Embryonic facial prominence (tissue), 1 donor: ENCODE results near the gene CCDC93.
A peak's percentile ranks its signal among the peaks of the same experiment; 100 is the strongest.
"Not testable (repeated sequence)": the region's sequence is repeated elsewhere in the genome, so short reads cannot be mapped to it uniquely, and the experiment has no call there.

ENCODE experiments used
- DNase-seq: peaks from one replicate; pipeline ENCODE4 v3.0.0-alpha.2; 2016; ENCODE audit errors: extremely low spot score

Gene CCDC93

DNA sequence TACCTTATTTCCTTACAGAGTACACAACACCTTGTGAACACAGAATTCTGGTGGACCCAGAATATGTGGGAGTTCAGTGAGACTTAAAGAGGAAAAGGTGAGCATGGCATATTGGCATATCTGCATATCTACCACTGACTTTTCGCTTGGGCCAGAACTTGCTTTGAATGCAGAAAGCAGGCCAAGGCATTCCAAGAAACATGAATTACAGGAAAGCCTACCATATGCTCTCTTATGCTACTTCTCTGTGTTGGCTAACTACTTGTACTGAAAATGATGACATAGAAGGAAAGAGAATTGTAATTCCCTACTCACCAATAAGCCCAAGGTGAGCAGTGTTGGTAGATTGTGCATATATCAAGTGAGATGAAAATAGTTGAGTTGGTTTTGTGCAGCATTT, 31.4 kb upstream of the CCDC93 start:
- no peak for DNase-seq

GRCh38 chr2:118044854-118045253, 31.0 kb upstream of the CCDC93 start:
- no peak for DNase-seq

DNA sequence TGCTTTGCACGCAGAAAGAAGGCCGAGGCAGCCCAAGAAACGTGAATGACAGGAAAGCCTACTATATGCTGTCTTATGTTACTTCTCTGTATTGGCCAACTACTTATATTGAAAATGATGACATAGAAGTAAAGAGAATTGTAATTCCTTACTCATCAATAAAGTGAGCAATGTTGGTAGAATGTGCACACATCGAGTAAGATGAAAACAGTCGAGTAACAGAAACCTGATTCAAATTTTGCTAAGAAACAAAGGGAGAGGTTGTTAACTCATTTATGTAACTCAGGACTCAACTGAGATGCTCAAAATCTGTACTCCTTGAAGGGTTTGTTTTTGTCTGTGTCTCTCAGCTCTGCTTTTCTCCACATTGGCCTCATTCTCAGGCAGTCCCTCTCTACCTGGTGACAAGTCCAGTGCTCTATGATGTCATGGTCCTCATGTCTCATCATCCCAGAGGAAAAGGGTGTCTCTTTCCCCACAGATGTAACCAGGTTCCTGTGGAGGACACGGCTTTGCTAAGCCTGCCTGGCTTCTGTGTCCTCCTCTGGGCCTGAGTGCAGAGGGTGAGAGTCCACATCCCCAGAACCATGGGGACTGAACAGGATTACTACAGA, 30.3 kb upstream of the CCDC93 start:
- no peak for DNase-seq

- DNase-seq = no peak
Observed at GRCh38 chr2:118040891-118041290, 27.0 kb upstream of the CCDC93 start.

GRCh38 chr2:118032169-118033013, 18.5 kb upstream of the CCDC93 start:
- no peak for DNase-seq

DNA sequence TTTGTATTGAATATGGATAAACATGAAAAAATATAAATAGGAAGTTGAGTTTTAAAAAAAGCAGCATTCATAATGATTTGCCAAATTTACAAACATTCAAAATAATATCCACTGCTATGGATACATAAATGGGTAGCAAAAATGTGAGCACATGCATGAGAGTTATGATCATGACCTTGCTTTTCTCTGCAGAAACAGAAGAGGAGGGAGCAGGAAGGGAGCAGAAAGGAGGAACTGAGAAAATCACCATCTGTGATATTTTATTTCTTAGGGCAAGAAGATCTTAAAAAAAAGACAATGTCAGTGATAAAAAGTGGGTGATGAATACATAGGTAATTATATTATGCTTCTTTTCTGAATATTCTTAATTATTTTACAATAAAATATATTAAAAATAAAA, 17.7 kb upstream of the CCDC93 start:
- no peak for DNase-seq

GRCh38 chr2:118029025-118029424, 15.2 kb upstream of the CCDC93 start:
- no peak for DNase-seq

DNA sequence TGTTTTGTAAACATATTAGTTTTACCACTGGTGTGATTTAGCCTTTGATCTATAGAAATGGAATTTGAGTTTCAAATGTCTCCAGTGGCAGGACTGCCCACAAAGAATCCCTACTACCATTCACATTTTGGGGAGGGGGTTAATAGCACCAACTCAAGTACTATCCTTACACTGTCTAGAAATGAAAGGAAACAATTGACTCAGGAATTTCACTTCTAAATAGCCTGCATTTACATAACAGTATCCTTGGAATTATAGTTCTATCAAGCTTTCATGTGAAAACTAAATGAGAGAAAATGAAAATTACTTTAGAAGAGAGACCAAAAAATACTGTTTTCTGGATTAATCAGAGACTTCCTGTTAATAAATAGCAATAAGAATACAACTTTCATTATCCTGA, 7.5 kb upstream of the CCDC93 start:
- DNase-seq = no peak

GRCh38 chr2:118019821-118020220, 6.0 kb upstream of the CCDC93 start:
- no peak for DNase-seq

DNA sequence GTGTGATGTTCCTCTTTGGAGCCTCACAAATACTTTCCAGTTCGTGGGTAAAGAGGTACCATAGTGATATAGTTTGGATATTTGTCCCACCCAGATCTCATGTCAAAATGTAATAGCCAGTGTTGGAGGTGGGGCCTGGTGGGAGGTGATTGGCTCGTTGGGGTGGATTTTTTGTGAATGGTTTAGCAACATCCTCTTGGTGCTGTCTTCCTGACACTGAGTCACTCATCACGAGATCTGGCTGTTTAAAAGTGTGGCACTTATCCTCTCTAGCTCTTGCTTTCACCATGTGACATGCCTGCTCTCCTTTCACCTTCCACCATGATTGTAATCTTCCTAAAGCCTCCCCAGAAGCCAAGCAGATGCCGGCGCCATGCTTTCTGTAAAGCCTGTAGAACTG, 3.0 kb upstream of the CCDC93 start:
- DNase-seq = no peak

GRCh38 chr2:118015761-118016160, 1.9 kb upstream of the CCDC93 start:
- DNase-seq = not testable (repeated sequence)

GRCh38 chr2:118014492-118014824, 588 bp upstream of the CCDC93 start:
- no peak for DNase-seq

DNA sequence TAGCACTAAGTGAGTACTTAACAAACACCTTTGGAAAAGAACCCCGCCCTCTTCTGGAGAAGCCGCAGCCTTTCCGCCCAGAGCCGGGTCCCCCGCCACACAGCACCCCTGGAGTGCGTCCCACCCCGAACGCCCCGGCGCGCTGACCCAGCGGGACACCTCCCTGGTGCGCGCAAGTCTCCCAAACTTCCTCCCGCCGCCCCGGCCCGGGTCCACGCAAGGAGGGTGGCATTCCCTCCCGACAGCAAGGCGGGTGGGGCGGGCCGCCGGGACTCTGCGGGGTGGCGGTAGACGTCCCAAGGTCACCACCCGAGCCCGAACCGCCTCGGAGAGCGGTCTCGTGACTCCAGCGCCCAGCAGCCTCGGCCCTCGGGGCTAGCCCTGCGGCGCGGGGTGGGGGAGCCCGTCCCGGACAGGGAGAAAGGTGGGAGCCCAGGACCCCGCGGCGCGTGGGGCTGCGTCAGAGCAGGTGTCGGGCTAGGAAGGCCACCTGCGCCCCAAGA, 598 bp downstream of the CCDC93 start:
- DNase-seq = no peak

- DNase-seq = no peak
Observed at GRCh38 chr2:118012778-118013177, 1.1 kb downstream of the CCDC93 start.

GRCh38 chr2:118010473-118010872, 3.4 kb downstream of the CCDC93 start:
- no peak for DNase-seq

DNA sequence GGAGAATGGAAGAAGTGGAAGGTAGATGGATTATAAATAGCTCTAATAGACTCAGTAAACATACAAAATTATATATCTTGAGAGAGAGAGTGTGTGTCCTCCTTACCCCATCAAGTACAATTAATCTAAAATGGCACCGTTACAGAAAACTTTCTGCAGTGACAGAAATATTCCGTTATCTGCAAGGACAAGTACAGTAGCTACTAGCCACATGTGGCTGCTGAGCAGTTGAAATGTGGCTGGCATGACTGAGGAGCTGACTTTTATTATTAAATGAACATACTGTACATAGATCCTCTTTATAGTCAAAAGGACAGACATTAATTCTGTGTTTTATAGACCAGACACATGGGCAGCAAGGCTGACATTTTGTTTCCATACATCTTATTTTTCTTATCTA, 7.0 kb downstream of the CCDC93 start:
- DNase-seq = no peak

DNA sequence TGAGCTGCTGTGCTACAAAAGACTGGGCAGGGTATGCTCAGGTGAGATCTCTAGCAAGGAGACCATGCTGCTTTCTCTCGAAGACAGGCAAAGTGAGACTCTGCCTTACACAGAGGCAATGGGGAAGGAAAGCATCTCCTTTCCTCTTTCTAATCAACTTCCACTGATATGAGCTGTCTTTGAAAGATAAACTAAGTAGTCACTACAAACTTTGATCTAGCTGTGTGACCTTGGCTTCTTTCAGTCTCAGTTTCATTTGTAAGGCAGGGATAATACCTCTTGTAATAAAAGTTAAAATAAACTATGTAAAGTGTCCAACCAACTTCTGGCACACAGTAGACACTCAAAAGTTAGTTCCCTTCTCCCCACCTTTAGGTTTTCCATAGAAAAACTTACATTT, 7.5 kb downstream of the CCDC93 start:
- DNase-seq = no peak

GRCh38 chr2:118003396-118003824, 10.5 kb downstream of the CCDC93 start:
- DNase-seq = peak; percentile 40

DNA sequence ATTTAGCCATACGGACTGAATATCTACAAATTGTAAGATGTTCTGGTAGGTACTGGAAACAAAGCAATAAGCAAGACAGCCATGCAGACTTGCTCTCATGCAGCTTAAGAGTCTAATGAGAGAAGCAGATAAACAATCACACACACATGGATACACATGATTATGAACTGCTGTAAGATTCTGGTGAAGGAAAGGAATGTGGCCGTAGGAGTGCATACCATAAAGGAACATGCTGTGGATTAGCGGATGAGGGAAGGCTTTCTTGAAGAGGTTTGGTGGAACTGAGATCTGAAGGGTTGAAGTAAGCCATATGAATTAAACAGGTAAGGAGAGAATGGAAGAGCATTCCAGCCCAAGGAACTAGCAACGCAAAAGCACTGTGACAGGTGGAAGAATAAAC, 13.8 kb downstream of the CCDC93 start:
- DNase-seq = no peak

GRCh38 chr2:117997872-117998454, 15.9 kb downstream of the CCDC93 start:
- DNase-seq = no peak

DNA sequence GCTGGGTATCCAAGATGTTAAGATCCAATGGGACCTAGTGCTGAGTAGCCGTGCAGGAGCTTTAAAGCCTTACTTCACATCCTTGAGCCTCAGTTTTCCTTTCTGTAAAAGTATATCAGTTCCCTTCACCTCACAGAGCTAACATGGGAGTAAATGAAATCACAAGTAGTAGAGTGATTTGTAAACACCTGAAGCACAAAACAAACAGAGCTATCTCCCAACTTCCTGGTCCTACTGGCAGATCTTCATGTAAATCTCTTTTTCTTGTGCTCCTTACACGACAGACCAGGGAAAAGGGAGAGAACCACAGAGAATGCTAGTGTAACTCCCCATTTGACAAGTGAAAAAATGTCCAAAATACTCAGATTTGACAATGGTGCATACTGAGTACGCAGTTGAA, 17.3 kb downstream of the CCDC93 start:
- no peak for DNase-seq

DNA sequence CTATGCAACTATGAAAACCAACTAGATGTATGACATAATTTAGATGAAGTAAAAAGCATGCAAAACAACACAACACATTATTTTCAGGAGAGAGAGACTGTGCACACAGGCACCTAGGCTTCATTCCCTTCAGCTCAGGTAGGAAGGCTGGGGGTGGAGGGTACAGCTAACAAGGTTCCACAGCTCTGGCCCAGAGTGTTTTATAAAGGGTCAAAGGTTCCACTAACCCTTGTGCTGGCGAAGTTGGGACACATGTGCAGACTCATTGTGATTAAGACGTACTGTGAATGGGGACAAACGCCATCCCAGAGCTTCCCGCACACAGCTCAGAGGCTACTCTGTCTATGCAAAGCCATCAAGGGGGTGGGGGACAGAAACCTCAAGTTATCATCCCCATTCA, 19.1 kb downstream of the CCDC93 start:
- no peak for DNase-seq

- no peak for DNase-seq
Observed at GRCh38 chr2:117989854-117990438, 23.9 kb downstream of the CCDC93 start.
